GM12875 (cell line): ENCODE data around the gene THRB.

ENCODE experiments used
- H3K4me3 ChIP-seq: one replicate; pipeline ENCODE4 v1.5.1; 2011; ENCODE audit warnings: low read depth, low read length, control low read depth
- TF ChIP-seq, protein P1 (sequence below): IDR thresholded peaks from 2 replicates; pipeline ENCODE4 v1.5.1; 2011; ENCODE audit warnings: low read depth, mild to moderate bottlenecking, control low read depth, inconsistent platforms, low read length, moderate library complexity, borderline replicate concordance; ENCODE audit not compliant: insufficient read depth

The THRB gene

DNA sequence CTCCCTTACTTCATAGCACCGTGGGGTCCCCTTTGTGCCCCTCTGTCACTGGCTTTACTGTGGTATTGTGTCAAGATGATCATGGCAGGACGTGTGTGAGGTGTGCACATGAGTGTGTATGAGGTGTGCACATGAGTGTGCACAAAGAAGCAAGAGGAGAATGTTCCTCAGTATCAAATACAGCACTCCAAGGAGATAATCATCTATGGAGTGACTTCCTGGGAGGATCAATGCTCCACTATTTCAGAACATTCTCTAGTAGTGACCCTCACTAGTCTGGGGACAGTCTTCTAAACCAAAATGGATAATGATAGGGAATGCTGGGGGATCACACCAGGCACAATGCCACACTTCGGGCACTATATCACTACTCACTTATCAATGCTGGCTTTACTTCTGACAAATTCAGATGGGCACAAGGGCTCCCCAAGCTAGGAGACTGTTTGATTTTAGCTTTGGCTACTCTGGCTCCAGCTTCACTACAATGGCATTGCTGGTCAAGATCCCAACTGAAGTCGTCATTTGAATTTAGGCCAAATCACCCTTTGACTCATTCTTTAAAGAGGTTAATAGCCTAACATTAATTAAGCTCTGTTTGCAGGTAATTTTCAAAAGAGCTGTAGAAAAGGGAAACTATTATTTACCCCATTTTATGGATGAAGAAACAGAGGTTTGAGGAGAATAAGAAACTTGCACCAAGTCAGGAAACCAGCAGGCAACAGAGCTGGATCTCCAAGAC, 124.1 kb downstream of the THRB start:
- TF ChIP-seq, protein P1, sequence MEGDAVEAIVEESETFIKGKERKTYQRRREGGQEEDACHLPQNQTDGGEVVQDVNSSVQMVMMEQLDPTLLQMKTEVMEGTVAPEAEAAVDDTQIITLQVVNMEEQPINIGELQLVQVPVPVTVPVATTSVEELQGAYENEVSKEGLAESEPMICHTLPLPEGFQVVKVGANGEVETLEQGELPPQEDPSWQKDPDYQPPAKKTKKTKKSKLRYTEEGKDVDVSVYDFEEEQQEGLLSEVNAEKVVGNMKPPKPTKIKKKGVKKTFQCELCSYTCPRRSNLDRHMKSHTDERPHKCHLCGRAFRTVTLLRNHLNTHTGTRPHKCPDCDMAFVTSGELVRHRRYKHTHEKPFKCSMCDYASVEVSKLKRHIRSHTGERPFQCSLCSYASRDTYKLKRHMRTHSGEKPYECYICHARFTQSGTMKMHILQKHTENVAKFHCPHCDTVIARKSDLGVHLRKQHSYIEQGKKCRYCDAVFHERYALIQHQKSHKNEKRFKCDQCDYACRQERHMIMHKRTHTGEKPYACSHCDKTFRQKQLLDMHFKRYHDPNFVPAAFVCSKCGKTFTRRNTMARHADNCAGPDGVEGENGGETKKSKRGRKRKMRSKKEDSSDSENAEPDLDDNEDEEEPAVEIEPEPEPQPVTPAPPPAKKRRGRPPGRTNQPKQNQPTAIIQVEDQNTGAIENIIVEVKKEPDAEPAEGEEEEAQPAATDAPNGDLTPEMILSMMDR = no peak
- H3K4me3 ChIP-seq = no peak overlapping the region

DNA sequence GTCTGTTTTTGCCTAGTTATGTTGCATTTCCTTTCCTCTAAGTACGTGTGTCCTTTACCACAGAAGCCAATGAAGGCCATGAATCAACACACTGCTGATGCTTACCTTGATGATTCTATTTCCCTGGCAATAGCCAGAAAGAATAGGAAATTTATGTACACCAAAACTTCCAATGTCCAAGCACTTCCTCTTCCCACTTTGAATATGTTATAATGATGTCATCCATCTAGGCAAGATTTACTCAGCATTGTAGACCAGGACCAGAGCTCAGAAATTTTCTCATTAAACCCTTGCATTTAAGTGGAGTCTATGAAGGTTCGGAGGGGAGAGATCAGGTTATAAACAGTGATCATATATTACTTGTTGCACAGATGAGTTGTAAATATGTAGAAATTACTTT, 126.0 kb downstream of the THRB start:
- TF ChIP-seq, protein P1 = no peak
- no peak overlapping the region for H3K4me3 ChIP-seq

GRCh38 chr3:24367664-24368264, 126.9 kb downstream of the THRB start:
- no peak overlapping the region for H3K4me3 ChIP-seq
- TF ChIP-seq, protein P1 = no peak

- TF ChIP-seq, protein P1 = no peak
- H3K4me3 ChIP-seq = no peak overlapping the region
These were observed 127.4 kb downstream of the THRB start for GRCh38 chr3:24367216-24367615.

DNA sequence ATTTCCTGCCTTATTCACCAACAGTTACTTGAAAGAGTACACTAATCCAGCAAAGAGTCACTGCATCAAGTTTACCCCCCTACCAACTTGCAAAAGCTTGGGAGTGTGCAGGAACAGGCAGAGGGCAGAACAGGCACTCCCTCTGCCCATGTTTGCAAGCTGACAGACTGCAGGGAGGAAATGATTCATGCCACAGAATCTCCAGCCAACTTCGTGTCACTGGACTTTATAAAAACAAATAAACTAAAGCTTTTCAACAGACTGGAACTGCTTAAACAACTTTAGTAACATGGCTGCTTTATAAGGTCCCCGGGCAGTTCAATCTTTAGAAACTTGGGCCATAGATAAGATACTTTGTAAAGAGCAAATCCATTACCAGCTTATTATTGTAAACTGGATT, 129.5 kb downstream of the THRB start:
- no peak overlapping the region for H3K4me3 ChIP-seq
- TF ChIP-seq, protein P1 = no peak

DNA sequence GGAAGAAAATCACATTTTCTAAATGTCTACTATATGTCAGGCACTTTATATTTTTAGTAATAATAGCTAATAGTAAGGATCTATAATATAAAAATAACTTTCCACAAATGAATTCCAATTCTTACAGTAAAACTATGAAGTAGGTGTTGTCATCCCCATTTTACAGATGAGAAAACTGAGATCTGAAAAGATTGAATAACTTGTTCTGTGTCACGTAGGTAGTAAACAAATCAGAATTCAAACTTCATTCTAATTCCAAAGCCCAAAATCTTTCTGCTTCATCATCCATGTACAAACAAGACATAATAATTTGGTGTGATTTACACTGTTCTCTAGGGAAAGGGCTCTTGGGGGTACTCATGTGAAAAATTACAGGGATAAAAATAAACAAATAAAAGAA, 130.3 kb downstream of the THRB start:
- TF ChIP-seq, protein P1 = no peak
- no peak overlapping the region for H3K4me3 ChIP-seq

GRCh38 chr3:24363242-24363641, 131.4 kb downstream of the THRB start:
- H3K4me3 ChIP-seq = no peak overlapping the region
- TF ChIP-seq, protein P1 = no peak
